NCI-H1417 (cell line): ENCODE data around the gene RPL38.
A peak's percentile ranks its signal among the peaks of the same experiment; 100 is the strongest.

Experiments used
- DNase-seq, 3 experiments: peaks; one replicate each; lab custom pipeline; 2025; lab: John Stamatoyannopoulos, UW

Gene RPL38

DNA sequence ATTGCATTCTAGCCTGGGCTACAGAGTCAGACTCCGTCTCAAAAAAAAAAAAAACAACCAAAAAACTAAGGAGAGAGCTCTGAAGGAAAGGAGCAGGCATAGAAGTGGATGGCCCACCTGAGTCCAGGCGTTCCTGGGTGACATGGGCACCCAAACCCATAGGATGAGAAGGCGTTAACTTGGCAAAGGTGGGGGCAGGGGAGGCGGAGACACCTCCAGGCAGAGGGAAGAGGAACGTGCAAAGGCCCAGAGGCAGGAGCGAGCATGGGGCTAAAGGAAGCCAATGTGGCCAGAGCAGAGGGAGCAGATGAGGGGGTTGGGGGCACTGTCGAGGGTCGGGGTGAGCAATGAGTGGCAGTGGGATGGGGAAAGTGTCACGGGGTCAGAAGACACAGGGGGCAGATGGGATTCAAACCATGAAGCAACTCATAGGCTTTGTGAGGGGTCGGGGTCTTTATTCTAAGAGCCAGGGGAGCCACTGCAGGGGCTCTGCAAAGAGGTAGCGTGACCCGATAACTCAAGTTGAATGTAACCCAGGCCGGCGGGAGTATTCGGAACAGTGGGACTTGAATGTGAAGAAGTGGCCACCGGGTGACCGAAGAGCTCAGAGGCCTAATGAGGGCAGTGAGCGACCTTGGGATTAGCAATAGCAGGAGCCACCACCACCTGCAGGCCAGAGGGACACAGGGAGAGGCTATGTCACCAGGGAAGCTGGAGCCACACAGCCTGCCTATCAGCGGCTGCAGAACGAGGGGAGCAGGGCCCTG lies 21.7 kb downstream of the RPL38 start:
- DNase-seq, result no peak

GRCh38 chr17:74226252-74226651 lies 22.8 kb downstream of the RPL38 start:
- no peak for DNase-seq

GRCh38 chr17:74227271-74228080 lies 24.0 kb downstream of the RPL38 start:
- no peak for DNase-seq

- no peak for DNase-seq
These were observed 25.0 kb downstream of the RPL38 start for GRCh38 chr17:74228306-74228978.

GRCh38 chr17:74230896-74231295 lies 27.4 kb downstream of the RPL38 start:
- no peak for DNase-seq

DNA sequence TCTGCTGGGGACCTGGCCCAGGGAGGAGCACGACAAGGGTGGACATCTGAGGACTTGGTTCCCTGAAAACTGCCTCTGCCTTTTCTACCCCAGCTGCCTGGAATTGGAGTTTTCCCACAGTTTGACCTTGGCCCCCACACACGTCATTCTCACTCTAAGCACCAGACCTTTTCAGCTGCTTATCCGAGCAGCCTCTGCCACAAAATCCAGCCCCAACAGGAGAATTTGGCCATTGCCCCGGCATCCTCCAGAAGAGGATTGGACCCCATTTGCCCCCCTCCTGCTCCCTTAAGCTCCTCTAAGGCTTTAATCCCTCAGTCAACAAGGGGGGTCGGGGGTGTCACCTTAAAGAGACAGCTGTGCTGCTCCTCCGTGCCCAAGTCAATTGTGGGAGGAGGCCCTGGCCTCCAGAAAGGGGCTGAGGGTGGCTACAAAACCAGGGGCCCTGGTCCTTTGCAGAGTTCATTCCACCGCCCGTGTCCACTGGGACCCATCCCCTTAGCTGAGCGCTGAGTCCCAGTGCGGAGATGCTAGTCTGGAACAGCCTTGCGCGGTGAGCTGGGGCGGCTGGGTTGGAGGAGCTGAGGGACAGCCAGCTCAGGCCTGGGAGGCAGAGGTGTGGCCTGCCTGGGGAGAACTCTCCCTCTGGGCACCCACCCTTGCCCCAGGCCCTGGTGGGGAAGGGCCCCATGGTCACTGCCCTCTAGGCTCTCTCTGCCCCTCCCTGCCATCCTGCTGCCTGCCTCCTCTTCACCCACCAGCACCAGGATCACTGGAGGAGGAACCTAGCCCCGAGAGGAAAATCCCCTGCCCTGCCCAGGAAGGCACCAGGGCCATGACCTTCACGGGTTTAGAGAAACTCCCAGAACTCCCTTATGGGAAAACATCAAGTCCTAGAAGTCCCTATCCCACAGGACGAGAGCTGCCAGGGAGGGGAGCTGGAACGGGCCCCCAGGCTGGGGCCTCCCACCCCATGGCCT lies 28.7 kb downstream of the RPL38 start:
- no peak for DNase-seq

DNA sequence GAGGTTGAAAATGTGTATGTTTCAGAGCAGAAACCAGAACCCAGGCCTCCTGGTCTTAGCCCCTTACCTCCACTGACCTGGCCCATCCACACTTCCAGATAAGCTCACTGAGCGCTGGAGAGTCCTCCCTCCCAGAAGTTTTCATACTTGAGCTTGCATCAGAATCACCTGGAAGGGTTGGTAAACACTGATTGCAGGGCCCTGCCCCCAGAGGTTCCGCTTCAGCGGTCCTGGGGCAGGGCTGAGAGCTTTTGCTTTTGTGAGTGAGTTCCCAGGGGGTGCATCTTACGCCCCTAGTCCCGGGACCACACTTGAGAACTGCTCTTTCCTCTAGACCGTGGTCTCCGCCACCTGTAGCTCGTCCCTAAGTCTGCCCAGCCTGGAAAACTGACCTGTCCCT lies 30.5 kb downstream of the RPL38 start:
- DNase-seq, result no peak

GRCh38 chr17:74234486-74234885 lies 31.0 kb downstream of the RPL38 start:
- DNase-seq, result no peak

DNA sequence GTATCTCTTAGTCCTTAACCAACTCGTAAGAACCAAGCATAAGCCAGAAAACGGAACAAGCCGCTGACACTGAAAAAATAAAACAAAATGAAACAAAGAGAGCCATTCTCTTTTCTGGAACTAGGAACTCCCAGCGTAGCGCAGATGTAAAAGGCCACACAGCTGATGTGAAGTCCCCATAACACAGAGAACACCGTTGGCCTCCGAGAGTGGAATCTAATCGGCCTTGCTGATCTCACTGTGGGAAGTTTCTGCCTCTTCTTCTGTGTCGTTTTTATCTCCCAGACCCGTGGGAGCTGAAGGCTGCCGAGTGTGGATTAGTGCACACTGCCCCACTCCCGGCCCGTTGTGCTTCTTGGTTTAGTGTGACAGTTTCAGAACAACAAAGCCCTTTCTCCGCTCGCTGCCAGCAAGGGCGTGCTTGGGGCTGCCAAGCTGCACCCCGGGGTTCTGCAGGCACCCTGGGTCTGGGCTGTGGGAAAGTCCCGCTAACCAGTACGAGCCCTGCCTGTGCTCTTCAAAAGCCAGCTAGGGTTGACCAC lies 31.6 kb downstream of the RPL38 start:
- no peak for DNase-seq

DNA sequence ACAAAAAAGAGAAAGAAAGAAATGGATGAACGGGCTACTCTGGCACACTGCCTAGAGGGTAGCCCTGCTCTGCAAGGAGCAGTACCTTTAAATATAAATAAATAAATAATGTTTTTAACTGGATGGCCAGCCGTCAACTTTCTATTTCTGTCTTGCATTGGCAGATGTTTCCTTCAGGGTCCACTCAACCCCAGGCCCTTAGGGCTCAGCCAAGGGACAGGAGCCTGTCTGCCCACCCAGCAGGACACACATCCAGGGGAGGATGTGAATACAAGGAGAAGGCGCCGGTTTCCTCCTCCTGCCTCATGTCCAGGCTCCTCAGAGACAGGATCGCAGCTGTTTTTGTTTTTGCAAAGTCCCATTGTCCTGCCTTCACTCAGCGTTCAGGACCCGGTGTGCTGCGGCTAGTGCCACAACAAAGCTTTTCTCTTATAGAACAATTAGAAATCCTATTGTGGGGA lies 32.5 kb downstream of the RPL38 start:
- no peak for DNase-seq

GRCh38 chr17:74237321-74237720 lies 33.8 kb downstream of the RPL38 start:
- no peak for DNase-seq

- no peak for DNase-seq
These were observed 35.7 kb downstream of the RPL38 start for GRCh38 chr17:74239172-74239571.

DNA sequence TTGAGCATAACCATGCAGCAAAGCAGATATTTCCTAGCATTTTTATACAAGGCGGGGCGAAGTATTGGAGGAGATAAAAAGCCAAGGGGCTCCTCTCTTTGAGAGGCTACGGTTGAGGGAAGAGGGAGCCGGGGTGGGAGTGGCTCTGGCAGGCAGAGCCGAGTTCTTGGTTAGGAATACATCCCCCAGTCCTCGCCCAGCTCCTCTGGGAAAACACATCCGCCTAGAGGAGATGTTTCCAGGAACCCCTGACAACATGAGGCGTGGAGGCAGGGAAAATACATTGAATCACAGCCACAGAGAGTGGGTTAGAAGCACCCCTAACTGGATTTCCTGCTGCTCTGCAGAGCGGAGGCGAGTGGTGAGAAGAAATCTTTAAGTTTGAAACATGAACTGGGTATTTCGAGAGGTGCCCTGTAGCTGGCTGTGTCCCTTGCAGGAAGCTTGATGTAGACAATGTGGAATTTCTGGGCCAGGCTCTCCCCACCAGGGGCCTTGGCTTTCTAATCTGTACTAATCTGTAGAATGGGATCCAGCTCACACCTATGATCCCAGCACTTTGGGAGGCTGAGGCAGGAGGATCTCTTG lies 37.2 kb downstream of the RPL38 start:
- DNase-seq, result peak in 1 of 3 experiments; percentile 31

DNA sequence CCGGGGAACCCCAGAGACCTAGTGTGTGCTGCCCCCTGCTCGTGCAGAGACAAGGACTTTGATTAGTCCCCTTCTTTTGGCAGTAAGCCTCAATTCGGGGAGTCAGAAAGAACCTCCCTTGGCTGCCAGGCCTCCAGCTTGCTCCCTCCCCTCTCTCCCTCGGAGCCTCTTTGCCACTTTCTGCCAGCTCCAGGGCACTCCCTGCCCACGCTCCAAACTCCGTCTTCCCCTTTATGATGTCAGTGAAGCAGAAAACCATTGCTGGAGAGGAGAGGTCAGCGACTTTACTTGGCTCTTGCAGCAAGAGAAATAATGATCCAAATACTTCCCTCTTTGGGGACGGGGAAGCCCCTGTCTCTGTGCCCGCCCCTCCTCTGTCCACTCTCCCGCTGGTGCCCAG lies 38.0 kb downstream of the RPL38 start:
- DNase-seq, result no peak

GRCh38 chr17:74241847-74242246 lies 38.4 kb downstream of the RPL38 start:
- no peak for DNase-seq

DNA sequence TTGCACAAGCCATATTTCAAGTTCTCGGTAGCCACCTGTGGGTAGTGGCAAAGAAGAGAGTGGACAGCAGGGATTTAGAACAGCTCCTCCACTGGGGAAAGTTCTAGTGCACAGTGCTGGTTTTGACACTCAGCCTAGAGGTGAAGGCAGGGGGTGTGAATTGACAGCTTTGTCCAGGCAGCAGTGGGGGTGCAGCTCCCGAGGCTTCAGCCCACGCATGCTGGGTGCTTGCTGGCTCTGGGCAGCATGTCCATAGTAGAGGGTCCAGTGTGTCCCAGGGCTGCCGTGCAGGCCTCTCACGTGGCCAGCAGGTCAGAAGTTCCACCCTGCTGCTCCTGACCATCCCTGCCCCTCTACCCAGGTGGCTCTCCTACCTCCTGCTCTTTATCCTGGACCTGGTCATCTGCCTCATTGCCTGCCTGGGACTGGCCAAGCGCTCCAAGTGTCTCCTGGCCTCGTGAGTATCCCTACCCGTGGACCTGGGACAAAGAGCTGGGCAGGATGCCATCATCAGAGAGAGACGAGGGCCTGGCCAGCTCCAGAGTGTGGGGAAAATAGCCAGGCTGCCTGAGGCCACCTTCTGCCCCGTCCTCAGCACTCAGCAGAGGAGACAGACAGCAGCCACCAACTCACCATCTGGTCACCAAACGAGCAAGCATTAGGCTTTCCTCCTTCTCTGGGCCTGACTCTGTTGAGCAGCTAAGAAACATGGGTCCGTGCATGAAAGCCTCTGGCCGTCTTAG lies 39.7 kb downstream of the RPL38 start:
- no peak for DNase-seq

DNA sequence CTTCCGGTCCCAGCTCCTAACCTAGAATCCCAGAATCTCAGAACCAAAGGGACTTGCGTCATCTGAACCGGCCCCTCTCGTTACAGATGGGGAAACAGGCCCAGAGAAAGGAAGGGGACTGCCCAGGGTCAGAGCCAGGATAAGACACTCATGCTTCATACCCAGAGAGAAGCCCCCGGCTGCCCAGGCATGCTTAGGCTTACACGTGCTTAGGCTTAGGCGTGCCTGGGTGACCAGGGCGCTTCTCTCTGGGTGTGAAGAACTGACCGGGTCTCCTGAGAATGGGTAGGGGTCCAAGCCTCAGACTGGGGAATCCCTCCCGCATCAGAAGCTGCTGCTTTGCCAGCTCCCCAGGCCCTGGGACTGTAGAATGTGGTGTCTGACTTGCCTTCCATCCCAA lies 40.6 kb downstream of the RPL38 start:
- no peak for DNase-seq

GRCh38 chr17:74244548-74244947 lies 41.1 kb downstream of the RPL38 start:
- no peak for DNase-seq

DNA sequence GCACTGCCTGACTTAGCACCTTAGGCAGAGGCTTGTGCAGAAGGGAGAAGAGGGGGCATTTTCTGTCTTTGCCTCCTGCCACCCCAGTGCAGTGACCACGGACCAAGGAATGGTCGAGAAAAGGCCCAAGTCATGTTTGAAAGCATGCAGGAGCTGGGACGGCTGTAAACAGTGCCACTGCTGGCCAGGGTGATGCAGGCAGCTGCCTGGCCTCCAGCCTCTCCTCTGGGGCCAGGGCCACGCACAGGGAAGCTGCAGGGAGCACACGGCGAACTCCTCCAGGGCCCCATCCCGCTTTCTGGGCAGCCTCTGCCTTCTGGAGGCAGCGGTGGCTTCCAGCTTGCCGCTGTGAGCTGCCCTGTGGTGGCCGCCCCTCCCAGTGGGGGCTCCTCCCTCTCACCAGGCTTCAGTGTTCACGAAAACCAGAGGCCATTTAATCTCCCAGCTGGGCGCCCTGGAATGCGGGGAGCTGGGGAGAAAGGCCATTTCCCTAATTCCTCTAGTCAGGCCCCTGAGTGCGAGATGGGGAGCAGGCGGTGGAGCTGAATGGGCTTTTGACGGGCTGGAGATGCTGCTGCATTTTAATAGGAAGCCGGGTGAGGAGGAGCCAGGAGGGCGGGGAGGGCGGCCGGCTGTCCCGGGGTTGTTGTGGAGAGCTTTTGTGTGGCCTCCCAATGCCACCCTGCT lies 41.8 kb downstream of the RPL38 start:
- DNase-seq, result no peak

DNA sequence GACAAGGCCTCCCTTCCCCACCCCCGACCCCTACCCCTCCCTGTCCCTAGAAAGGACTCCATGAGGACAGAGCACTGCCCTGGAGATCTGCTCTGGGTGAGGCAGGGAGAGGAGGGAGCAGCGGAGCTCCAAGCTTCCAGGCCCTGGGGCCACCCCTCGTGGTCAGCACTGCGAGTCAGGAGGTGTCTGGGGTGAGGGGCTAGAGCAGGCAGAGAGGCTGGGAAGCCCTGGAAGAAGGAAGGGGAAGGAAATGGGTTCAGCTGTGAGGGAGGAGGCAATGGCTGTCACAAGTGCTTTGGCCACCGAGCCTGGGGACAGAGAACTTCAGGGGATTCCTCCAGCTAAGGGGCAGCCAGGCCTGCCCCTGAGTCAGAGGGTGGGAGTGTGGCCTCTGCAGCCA lies 42.4 kb downstream of the RPL38 start:
- DNase-seq, result no peak
